NCI-H187 treated with DMSO at 0.1 percent for 48 hours (cell line): ENCODE data around the gene MAN1B1.

Experiments used
- DNase-seq: peaks from one replicate; lab custom pipeline; 2025; lab: John Stamatoyannopoulos, UW

The MAN1B1 gene

GRCh38 chr9:137147091-137147792 lies 60.5 kb downstream of the MAN1B1 start:
- DNase-seq: no peak

GRCh38 chr9:137147793-137148160 lies 61.0 kb downstream of the MAN1B1 start:
- DNase-seq: no peak

GRCh38 chr9:137148242-137148641 lies 61.5 kb downstream of the MAN1B1 start:
- no peak for DNase-seq

- no peak for DNase-seq
Measured at GRCh38 chr9:137148661-137149060, 61.9 kb downstream of the MAN1B1 start.

GRCh38 chr9:137149363-137149762 lies 62.6 kb downstream of the MAN1B1 start:
- DNase-seq: no peak

- no peak for DNase-seq
Measured at GRCh38 chr9:137149942-137150616, 63.3 kb downstream of the MAN1B1 start.

- DNase-seq: no peak
Measured at GRCh38 chr9:137150617-137151457, 64.1 kb downstream of the MAN1B1 start.

- no peak for DNase-seq
Measured at GRCh38 chr9:137152844-137153405, 66.1 kb downstream of the MAN1B1 start.

GRCh38 chr9:137156567-137157375 lies 70.0 kb downstream of the MAN1B1 start:
- DNase-seq: no peak

GRCh38 chr9:137157618-137158415 lies 71.0 kb downstream of the MAN1B1 start:
- no peak for DNase-seq

- DNase-seq: no peak
Measured at GRCh38 chr9:137158625-137159024, 71.8 kb downstream of the MAN1B1 start.
